NCI-H2107 treated with DMSO at 0.1 percent for 48 hours (cell line): ENCODE measurements around the gene C7orf33.
"Not testable (repeated sequence)": the region's sequence is repeated elsewhere in the genome, so short reads cannot be mapped to it uniquely, and the experiment has no call there.

ENCODE experiments used
- DNase-seq: peaks from one replicate; lab custom pipeline; 2025; ENCODE audit not compliant: unreplicated experiment; lab: John Stamatoyannopoulos, UW

The C7orf33 gene

DNA sequence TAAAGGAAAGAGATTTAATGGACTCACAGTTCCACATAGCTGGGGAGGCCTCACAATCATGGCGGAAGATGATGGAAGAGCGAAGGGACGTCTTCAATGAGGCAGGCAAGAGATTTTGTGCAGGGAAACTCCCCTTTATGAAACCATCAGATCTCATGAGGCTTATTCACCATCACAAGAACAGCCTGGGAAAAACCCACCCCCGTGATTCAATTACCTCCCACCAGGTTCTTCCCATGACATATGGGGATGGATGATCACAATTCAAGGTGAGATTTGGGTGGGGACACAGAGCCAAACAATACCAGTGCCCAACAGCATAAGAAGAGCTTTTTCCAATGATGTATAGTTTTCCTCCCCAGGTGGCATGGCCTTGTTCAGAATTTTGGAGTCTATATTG lies 11.2 kb upstream of the C7orf33 start:
- DNase-seq = no peak

DNA sequence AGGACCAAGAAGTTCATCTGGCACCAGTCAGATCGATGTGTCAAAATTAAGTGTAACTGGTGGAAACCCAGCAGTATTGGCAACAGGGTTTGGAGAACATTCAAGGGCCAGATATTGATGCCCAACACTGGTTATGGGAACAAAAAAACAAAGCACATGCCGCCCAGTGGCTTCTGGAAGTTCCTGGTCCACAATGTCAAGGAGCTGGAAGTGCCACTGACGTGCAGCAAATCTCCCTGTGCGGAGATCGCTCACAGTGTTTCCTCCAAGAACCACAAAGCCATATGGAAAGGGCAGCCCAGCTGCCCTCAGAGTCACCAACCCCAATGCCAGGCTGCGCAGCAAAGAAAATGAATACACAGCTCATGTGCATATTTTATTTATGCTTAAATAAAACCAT lies 10.1 kb upstream of the C7orf33 start:
- no peak for DNase-seq

DNA sequence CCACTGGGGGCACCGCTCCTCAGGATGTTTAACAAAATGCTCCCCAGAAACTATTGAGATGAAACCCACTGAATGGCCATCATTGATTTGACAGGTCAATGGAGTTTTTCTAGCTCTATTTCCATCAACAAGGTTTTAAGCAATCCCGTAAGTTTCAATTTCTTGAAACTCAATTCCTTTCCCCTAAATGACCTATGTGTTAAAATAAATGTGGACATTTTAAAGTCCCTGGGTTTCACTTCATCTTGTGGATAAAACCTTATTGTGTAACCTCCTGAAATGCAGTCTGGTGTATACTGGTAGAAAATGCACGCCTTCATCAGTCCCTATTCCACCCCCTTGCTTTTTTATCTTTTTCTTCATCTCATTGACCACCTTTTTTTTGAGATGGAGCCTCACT lies 8.9 kb upstream of the C7orf33 start:
- DNase-seq = no peak

DNA sequence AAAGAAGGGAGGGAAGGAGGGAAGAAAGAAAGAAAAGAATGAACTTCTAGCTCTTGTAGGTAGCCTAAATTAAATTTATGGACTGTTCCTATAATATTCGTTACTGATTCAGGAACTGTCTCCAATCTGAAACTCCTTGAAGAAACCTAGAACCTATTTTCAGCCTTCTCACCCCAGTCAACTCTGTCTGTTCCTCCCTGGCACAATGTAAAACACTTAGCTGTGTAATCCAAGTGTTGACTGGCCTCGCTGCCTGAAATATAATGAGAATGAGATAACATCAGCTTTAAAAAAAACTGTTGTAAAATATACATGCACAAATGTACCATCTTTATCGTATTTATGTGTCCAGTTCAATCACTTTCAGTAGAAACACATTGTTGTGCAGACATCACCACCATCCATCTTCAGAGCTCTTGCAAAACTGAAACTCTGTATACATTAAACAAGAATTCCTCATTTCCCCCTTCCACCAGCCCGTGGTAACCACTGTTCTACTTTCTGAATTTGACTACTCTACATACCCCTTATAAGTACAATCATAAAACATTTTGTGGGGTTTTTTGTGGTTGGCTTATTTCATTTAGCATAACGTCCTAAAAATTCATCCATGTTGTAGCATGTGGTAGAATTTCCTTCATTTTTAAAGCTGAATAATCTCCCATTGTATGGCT lies 6.3 kb upstream of the C7orf33 start:
- no peak for DNase-seq

DNA sequence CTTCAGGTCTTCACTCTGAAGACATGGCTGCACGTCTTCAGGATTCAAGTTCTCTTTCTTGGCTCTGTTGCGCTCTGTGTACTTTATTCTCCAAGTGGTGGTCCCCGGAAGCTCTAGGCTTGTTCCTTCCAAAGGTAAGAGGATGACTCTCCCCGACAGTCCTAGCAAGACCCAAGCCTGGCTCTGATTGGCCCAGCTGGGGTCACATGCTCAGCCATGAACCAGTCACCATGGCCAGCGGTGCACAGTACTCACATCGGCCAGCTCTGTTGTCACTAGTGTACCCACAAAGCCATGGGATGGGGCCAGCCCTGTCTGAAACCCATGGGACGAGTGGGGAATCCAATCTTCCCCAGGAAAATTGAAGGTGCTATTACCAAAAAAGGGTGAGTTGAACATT lies 5.2 kb upstream of the C7orf33 start:
- no peak for DNase-seq

DNA sequence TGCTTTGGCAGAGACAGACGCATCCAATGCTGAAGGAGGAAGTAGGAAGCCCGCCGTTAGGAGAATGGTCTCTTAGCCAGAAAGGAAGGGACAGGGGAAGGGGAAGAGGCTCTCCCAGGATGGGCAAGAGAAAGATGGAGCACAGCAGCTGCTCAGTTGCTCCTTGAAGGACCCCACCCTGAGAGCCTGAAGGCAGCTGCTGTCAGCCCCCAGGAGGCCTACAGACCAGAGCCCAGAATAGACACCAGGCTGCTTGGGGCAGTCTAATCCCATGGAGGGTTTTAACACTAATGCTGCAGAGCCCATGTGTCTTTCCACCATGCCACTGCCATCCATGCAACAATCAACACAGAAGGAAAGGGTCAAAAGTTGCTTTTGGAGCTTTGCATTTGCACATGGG lies 3.5 kb upstream of the C7orf33 start:
- no peak for DNase-seq

DNA sequence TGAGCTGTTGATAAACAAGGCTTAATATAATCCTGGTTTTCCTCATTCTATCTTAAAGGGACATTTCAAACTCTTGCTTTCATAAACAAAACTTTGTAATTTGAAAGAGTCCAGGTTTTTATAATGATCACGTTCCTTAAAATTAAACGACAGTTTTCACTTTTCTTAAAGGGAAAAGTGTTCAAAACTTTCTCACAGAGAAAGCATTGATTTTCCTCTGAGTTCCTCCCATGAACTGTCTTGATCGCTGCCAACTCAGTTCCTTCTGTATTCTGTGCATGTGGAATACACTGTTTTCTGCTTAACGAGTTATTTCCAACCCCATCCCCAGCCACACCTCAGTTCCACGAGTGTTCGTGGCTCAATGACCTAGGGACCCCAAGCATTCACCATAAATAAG lies 2.4 kb upstream of the C7orf33 start:
- no peak for DNase-seq

DNA sequence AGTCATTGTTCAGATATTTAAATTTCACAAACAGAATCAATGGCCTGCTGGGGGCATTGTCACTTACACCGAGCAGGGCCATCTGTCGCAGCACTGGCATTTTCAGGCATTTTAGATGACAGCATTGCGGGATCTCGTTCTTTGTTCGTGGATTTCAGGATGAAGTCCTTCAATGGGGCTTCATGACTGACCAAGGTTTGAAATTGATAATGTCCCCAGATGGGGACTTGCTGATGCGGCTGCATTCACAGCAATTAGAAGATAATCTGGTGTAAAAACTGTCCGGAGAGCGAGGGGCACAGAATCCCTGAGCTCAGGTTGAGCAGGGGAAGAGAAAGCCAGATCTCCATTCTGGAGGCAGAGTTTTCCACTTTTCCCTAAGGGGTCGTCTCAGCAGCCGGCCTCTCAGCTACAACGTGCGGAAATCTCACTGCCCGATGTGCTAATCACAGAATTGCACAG lies 1.9 kb upstream of the C7orf33 start:
- no peak for DNase-seq

DNA sequence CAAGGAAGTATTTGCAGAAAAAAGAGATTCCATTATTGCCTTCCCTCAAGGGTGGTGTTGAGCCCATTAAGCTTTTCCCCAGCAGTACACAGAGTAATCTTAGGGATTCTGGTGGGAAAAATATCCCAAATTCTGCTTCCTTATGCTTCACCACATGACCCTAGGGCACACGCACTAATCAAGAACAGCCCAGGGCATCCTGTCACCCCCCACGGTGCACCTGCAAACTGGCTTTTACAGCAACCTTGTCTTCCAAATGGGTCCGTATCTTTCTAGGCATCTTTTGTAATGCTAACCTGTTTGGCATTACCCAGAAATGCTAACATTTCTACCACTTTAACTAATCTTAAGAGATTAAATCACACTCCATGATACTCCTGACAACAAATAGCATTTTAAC lies 926 bp upstream of the C7orf33 start:
- no peak for DNase-seq

DNA sequence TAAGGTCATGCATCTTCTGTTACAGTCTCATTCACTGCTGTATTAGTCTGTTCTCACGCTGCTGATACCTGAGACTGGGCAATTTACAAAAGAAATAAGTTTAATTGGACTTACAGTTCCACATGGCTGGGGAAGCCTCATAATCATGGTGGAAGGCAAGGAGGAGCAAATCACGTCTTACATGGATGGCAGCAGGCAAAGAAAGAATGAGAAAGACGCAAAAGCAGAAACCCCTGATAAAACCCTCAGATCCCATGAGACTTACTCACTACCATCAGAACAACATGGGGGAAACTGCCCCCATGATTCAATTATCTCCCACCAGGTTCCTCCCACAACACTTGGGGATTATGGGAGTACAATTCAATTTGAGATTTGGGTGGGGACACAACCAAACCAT lies 5.8 kb downstream of the C7orf33 start:
- DNase-seq = not testable (repeated sequence)

DNA sequence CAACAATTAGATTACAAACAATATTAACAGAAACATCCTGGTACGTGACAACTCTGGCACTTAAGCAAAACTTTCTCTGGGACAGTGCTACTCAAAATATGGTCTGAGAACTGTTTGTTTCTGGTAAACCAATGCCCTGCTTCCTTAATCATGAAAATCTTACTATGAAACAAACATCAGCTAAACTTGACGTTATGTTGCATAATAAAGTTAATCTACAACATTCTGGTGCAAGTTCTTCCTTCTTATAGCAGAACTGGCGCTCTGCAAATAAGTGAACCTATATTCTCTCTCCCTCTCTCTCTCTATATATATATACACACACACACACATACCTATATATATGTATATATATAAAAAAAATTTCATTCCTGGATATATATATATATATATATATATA lies 7.8 kb downstream of the C7orf33 start:
- DNase-seq = no peak

DNA sequence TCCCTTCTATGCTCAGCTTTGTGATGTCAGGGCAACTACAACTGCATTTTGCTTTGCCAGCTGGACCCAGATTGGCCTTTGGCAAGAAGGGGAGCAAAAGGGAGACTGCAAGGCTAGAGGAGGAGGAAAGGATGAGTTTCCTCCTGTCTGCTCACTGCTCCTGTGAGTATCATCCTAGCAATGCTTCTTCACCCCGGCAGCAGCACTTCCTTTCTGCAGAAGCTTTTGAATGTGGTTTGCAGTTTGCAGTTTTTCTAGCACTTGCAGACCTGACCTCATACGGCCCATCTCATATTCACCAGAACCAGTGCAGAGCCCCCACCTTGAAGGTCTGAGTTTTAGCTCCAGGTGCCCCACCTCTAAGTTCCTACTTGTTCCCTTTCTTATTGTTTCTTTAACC lies 14.8 kb downstream of the C7orf33 start:
- DNase-seq = no peak

DNA sequence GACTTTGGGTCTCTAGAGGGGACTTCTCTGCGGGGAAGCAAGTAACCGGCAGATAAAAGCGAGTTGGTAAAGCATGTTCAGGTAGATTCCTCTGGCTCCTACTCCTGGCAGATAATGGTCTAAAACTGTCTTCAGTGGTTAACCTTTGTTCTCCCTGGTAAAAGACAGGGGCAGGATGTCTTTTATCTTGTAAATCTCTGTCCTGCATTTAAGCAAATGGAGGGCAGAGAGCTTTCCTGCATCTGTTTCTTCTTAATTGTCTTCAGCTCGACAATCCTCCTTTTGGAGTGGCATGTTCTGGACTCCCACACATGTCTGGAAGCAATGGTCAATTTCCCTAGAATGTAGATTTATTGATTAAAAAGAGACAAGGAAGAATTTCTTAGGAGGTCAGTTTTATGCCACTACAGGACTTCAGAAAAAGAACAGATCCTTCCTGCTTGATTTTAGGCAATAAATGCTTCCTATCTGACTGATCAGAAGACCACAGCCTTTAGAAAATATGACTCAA lies 16.6 kb downstream of the C7orf33 start:
- no peak for DNase-seq

DNA sequence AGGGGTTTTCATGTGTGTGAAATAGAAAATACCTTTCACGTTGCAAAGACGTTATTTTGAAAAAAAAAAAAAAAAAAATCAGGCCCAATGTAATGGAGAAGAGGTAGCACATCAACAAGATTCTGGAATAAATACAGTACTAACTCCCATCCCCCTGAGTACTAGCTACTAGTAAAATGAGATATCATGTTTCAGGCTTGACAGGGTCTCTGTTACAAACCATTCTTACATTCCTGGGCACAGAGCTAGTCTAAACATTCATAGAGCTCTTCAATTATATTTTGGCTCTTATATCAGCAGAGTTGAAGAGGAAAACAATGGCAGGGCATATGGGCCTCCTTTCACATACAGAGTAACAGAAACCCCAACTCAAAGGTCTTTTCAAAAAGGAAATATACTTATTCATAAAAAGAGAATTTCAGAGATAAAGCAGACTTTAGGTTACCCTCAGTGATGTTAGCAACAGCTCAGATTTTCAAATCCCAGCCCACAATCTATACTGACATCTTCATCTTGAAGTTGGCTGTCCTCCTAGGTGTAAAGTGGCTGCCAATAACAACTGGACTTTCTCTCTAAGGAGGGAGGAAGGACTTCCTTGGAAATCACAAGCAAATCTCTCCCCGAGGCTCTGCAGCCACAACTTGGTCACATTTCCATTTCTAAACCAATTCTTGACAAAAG lies 18.6 kb downstream of the C7orf33 start:
- peak; percentile 74 for DNase-seq

DNA sequence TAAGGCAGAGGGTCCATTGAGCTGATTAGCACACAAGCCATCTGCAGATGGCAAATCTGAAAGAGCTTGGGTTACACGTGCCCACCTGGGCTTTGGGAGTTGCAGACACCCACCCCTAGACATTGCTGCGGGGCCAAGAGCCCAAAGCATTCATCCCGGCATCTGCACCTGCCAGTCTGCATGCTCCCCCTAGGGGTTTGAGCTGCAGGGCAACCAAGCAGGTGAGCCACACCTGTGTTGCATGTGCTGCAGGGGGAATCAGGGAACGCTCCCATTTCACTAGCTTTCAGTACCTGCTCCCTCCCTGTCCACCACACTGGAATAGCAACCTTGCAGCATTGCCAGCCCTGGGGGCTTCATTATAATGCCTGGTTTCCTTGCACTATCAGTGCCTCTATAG lies 21.1 kb downstream of the C7orf33 start:
- peak; percentile 28 for DNase-seq

DNA sequence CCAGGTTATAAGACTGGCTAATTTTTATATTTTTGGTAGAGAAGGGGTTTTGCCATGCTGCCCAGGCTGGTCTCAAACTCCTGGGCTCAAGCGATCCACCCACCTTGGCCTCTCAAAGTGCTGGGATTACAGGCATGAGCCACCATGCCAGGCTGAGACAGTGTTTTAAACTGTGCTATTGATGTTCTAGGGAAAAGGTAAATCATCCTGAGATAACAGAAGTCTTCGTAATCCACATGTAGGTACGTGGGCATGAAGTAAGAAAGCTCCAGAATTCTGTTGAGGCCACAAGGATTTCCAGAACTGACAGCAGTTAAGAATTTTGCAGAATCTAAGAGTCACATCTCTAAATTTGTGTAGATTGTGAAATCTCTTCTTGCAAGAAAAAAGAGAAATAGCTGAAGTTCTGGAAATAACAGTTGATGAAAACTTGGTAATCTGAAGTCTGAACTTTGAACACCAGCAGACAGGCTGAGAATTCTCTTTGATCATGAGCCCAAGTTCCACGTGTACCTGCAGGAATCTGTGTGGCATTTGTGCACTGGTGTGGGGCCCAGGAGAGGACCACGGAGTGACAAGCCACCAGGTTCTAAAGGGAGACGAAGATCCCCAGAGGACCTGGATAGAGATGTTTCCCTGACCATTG lies 24.6 kb downstream of the C7orf33 start:
- no peak for DNase-seq

DNA sequence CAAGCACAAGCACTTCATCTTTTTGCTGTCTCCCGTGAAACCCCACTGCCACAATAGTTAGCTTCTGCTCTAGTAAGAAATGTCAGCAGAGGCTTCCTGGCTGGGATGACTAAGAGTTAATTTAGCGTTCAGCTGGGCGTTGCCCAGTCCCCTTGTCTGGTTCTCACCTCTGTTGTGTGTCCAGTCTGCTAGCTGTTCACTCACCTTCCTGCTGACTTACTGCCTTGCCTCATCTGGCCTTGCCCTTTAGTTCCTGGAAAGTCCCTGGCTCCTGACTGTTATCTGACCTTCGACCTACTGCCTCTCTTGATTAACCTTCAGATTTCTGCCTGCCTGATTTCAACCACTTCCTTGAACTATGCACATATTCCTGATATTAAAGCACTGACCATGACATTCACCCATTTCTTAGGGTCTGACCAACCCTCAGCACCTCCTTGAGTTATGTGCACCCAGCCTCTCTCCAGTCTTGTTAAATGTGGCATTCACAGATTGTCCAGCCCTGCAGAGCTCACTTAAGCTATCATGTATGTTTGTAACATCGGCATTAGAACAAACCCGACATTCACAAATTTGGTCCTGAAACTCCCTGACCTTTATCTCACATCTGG lies 30.3 kb downstream of the C7orf33 start:
- no peak for DNase-seq

DNA sequence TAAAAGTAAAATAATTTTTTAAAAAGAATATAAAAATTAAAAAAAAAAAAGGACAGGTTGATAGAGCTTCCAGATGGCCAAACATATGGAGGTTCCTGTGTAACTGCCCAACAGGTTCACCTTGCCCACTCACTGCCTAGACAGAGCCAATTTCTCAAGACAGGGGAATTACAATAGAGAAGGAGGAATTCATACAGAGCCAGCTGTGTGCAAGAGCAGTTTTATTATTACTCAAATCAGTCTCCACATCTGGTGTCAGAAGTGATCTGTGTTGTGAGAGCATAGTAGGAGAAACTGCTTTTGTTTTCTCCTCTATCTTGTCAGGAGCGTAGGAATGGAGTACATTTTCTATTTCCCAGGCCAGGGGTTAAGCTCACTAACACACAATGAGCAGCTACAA lies 31.0 kb downstream of the C7orf33 start:
- DNase-seq = no peak

DNA sequence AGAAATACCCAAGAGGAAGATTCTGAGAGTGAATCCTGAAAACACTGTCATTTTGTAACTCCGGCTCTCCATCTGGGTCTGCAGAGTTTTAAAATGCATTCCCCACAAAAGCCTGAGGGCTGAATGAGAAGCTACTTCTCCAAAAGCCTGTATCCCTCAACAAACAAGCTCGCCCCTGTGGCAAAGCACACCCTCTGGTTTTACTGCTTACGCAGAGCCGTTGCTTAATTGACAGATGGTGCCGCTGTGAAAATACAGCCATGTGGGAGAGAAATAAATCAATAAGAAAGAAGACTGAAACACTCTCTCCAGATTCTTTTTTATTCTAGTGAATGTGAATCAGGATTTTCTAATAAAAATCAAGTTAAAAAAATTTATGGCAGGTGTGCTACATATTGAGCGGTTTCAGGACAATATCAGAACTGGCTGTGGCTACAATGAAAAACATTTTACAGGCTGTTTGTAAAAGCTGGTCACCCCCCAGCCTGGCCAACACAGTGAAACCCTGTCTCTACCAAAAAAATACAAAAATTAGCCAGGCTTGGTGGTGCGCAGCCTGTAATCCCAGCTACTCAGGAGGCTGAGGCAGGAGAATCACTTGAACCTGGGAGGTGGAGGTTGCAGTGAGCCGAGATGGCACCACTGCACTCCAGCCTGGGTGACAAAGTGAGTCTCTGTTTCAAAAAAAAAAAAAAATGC lies 32.5 kb downstream of the C7orf33 start:
- DNase-seq = peak; percentile 63

DNA sequence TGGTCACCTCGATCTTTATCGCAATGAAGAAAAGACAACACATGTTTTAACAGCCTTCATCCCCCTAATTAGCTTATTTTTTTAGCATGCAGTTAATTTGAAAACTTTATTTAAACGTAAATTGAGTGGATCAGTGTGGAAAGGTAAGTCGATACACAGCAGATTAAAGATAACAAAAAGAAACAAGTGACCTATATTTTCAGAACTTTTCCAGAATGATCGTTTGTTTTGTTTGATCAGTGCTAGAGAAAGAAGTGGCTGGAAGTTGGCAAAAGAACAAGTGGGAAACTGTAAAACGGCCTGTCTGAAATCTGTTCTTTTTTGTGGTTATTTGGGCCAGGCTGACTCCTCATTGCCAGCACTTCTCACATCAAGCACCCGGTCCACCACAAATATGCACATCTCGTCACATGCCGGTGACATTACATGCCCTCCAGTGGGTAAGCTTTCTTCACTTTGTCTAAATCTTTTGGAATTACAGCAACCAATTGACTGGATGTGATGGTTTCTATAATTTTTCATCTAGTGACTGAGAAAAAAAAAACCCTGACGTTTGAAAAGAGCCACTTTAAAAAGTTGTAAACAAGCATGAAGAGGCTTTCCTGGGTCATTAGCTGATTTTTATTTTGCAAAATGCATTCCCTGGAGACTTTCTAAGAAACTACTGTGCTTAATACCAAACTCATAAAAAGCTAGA lies 33.2 kb downstream of the C7orf33 start:
- DNase-seq = no peak

DNA sequence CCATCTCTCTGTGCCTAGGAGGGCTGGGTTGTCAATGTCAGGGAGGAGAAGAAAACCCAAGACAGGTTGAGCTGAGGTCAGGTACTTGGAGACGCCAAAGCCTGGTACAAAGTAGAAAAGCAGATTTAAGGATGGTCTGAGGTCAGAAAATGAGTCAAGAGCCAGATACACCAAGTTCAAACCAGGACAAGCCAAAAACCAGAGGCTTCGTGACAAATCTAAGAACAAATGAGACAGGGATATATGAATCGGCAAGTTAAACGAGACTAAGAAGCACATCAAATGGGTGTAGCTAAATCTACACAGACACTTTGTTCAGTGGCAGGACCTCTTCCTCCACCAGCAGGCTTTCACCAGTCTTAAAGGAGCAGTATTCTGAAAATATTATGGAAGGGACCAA lies 34.2 kb downstream of the C7orf33 start:
- DNase-seq = no peak
